Sigmoid colon (tissue), 7 donors: ENCODE data around the gene EIF2A. TPM values are rescaled to one million over a fixed set of nuclear protein-coding genes. Genes with fewer than 3 reads are reported as not detected.

Experiments
- DNase-seq: peaks from one replicate; pipeline ENCODE4 v3.0.0-alpha.2; 2019
- H3K27ac ChIP-seq, 4 donors: fragments of 200-600 bp; sonication (generic); one replicate each; pipeline ENCODE4 v1.5.1; 2016 to 2019; ENCODE audit warnings: mild to moderate bottlenecking in 1 of 4
- H3K27me3 ChIP-seq, 3 donors: fragments of 200-600 bp; sonication (generic); one replicate each; pipeline ENCODE4 v1.5.1; 2019; ENCODE audit warnings: mild to moderate bottlenecking in 1 of 3
- H3K36me3 ChIP-seq, 4 donors: fragments of 200-600 bp; sonication (generic); one replicate each; pipeline ENCODE4 v1.5.1; 2016 to 2019
- H3K4me1 ChIP-seq, 4 donors: fragments of 200-600 bp; sonication (generic); one replicate each; pipeline ENCODE4 v1.5.1; 2017 to 2019
- H3K4me3 ChIP-seq, 4 donors: fragments of 200-600 bp; sonication (generic); one replicate each; pipeline ENCODE4 v1.5.1; 2017 to 2019; ENCODE audit warnings: mild to moderate bottlenecking in 2 of 4, moderate library complexity in 1 of 4
- H3K9me3 ChIP-seq, 4 donors: fragments of 200-600 bp in 3 of 4; sonication (generic) in 3 of 4; one replicate each; pipeline versions ENCODE4 v1.5.1 to v1.6.1; 2013 to 2019
- CTCF ChIP-seq, 4 experiments: fragments of 450-650 bp in 3 of 4; fragments of 200-600 bp in 1 of 4; IDR thresholded peaks; one replicate each; pipeline ENCODE4 v1.5.1; 2016 to 2019; ENCODE audit warnings: antibody characterized with exemption in 4 of 4, mild to moderate bottlenecking in 3 of 4, moderate library complexity in 2 of 4
- EP300 ChIP-seq, 4 donors: sonication (generic); formaldehyde crosslinking; IDR thresholded peaks; one replicate each; pipeline ENCODE4 v1.6.1; 2017; ENCODE audit warnings: antibody characterized with exemption in 4 of 4
- POLR2A ChIP-seq, 2 donors: fragments of 450-650 bp; IDR thresholded peaks; one replicate each; pipeline ENCODE4 v1.6.1; 2016; ENCODE audit warnings: antibody characterized with exemption in 2 of 2, mild to moderate bottlenecking in 2 of 2, moderate library complexity in 2 of 2
- POLR2AphosphoS5 ChIP-seq, 4 donors: sonication (generic); formaldehyde crosslinking; IDR thresholded peaks; one replicate each; pipeline ENCODE4 v1.6.1; 2017; ENCODE audit warnings: antibody characterized with exemption in 4 of 4
- WGBS, 2 donors: extraction: QIAGEN DNeasy Blood & Tissue Kit; methylation state at CpG; one replicate each; pipeline ENCODE4 v1.1.7; 2013; 5-methylcytosine and 5-hydroxymethylcytosine counted together
- intact Hi-C: fragments of 100-400 bp; cut with DNase I; formaldehyde crosslinking; loops from one replicate; pipeline ENCODE4 v1.15.1; 2023
- polyA plus RNA-seq, 3 donors: library from polyadenylated mRNA; stranded (reverse); fragments of 200-250 nt; gene quantifications; one replicate each; pipeline ENCODE4 v1.2.3, GENCODE V29; 2013
- total RNA-seq, 4 donors: library from RNA; depleted of rRNA; stranded (reverse); fragments of >200 nt; gene quantifications; one replicate each; pipeline ENCODE4 v1.1.0, GENCODE V29; 2016
- donor health status: healthy with polysubstance abuse.
- donor health status: Bipolar disorder and iron deficiency.
- donor health status: healthy.

Gene EIF2A
- total and polyA plus RNA-seq, 7 donors, result 49.3 to 228 (median 147) TPM

- Histone ChIP-seq H3K36me3 (peaks cover 4 to 51% (median 22%) of the 10 kb centered on the region in 4 donors), H3K27me3 (no peaks in the 10 kb centered on the region), H3K27ac (no peak overlapping the region), H3K4me3 (no peak overlapping the region), H3K4me1 (no peaks in the 10 kb centered on the region), H3K9me3 (no peaks in the 10 kb centered on the region)
- TF ChIP-seq POLR2AphosphoS5 (IDR thresholded peaks at IDR 0.05), result no peak
- intact Hi-C loops, result no loop called here
- 85 to 88% methylated on average over 2 of the region's 2 CpGs for WGBS, 2 donors
- no peak for DNase-seq
These were observed 10.2 kb downstream of the EIF2A start for GRCh38 chr3:150556792-150557191.

GRCh38 chr3:150557725-150558124 is 11.1 kb downstream of the EIF2A start:
- intact Hi-C loops, result no loop called here
- Histone ChIP-seq H3K27ac (no peak overlapping the region), H3K36me3 (peaks cover 2 to 49% (median 17%) of the 10 kb centered on the region in 4 donors), H3K27me3 (no peaks in the 10 kb centered on the region), H3K4me3 (no peak overlapping the region), H3K9me3 (no peaks in the 10 kb centered on the region), H3K4me1 (no peaks in the 10 kb centered on the region)
- TF ChIP-seq CTCF (IDR thresholded peaks at IDR 0.05) (no peak), POLR2AphosphoS5 (IDR thresholded peaks at IDR 0.05) (no peak), POLR2A (IDR thresholded peaks at IDR 0.05) (no peak)
- 62 to 74% methylated on average over 1 of the region's 1 CpG for WGBS, 2 donors
- no peak for DNase-seq

GRCh38 chr3:150564243-150564642 is 17.7 kb downstream of the EIF2A start:
- Histone ChIP-seq H3K4me3 (no peak overlapping the region), H3K27ac (no peak overlapping the region), H3K36me3 (peaks cover 0 to 70% (median 18%) of the 10 kb centered on the region in 4 donors), H3K4me1 (no peaks in the 10 kb centered on the region), H3K9me3 (no peaks in the 10 kb centered on the region), H3K27me3 (no peaks in the 10 kb centered on the region)
- intact Hi-C loops, result no loop called here
- TF ChIP-seq EP300 (IDR thresholded peaks at IDR 0.05) (no peak), CTCF (IDR thresholded peaks at IDR 0.05) (no peak), POLR2AphosphoS5 (IDR thresholded peaks at IDR 0.05) (no peak), POLR2A (IDR thresholded peaks at IDR 0.05) (no peak)
- 64 to 75% methylated on average over 2 of the region's 2 CpGs for WGBS, 2 donors
- no peak for DNase-seq

- Histone ChIP-seq H3K36me3 (peaks cover 0 to 100% (median 23%) of the 10 kb centered on the region in 4 donors), H3K9me3 (no peaks in the 10 kb centered on the region), H3K4me1 (no peaks in the 10 kb centered on the region), H3K4me3 (no peak overlapping the region), H3K27me3 (no peaks in the 10 kb centered on the region), H3K27ac (no peak overlapping the region)
- no peak for TF ChIP-seq POLR2A (IDR thresholded peaks at IDR 0.05)
- no peak for TF ChIP-seq CTCF (IDR thresholded peaks at IDR 0.05)
- no peak for TF ChIP-seq POLR2AphosphoS5 (IDR thresholded peaks at IDR 0.05)
- TF ChIP-seq EP300 (IDR thresholded peaks at IDR 0.05), result no peak
- intact Hi-C loops, result no loop called here
- DNase-seq, result no peak
- WGBS, 2 donors, result 94 to 98% methylated on average over 1 of the region's 1 CpG
These were observed 20.7 kb downstream of the EIF2A start for GRCh38 chr3:150567328-150567727.

- WGBS, 2 donors, result 86 to 93% methylated on average over 1 of the region's 1 CpG
- intact Hi-C loops, result no loop called here
- H3K36me3 ChIP-seq, result peaks cover 0 to 74% (median 24%) of the 10 kb centered on the region in 4 donors
These were observed 31.3 kb downstream of the EIF2A start for GRCh38 chr3:150577855-150578254.

More at GRCh38 chr3:150577855-150578254, 31.3 kb downstream of the EIF2A start:
- Histone ChIP-seq H3K4me3 (no peak overlapping the region), H3K27ac (no peak overlapping the region), H3K9me3 (no peaks in the 10 kb centered on the region), H3K4me1 (no peaks in the 10 kb centered on the region), H3K27me3 (no peaks in the 10 kb centered on the region)
- no peak for DNase-seq
- no peak for TF ChIP-seq CTCF (IDR thresholded peaks at IDR 0.05)
- no peak for TF ChIP-seq POLR2A (IDR thresholded peaks at IDR 0.05)
- TF ChIP-seq POLR2AphosphoS5 (IDR thresholded peaks at IDR 0.05), result no peak
- no peak for TF ChIP-seq EP300 (IDR thresholded peaks at IDR 0.05)
